ACHN (cell line): ENCODE results near the gene WSCD2.

Experiments
- DNase-seq: peaks from one replicate; pipeline ENCODE4 v3.0.0-alpha.2; 2015
- in situ Hi-C: cut with HindIII; loops from 2 replicates; pipeline ENCODE4 v1.10.0; 2017; ENCODE audit warnings: low sequenced_read_pairs, low pct_ligation_motif_present, low pct_unique_long_range_greater_than_20kb

The WSCD2 gene

DNA sequence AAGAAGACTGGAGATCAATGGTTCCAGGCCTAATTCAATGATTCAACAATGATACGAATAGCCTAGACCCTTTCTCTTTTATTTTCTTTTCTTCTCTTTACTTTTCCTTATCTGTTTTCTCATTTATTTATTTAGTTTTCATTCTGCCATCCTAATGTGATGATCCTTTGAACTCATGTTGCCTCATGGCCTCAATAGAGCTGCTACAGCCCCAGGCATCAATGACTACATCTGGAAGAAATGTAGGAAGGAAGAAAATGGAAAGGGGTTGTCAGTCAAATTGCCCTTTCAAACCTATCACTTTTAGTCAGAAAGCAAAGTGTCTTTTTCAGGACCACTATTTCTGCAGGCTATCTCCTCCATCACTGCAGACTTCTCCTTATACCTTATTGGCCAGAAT lies 140.1 kb downstream of the WSCD2 start:
- DNase-seq, result no peak
- in situ Hi-C loops, result no loop called here

DNA sequence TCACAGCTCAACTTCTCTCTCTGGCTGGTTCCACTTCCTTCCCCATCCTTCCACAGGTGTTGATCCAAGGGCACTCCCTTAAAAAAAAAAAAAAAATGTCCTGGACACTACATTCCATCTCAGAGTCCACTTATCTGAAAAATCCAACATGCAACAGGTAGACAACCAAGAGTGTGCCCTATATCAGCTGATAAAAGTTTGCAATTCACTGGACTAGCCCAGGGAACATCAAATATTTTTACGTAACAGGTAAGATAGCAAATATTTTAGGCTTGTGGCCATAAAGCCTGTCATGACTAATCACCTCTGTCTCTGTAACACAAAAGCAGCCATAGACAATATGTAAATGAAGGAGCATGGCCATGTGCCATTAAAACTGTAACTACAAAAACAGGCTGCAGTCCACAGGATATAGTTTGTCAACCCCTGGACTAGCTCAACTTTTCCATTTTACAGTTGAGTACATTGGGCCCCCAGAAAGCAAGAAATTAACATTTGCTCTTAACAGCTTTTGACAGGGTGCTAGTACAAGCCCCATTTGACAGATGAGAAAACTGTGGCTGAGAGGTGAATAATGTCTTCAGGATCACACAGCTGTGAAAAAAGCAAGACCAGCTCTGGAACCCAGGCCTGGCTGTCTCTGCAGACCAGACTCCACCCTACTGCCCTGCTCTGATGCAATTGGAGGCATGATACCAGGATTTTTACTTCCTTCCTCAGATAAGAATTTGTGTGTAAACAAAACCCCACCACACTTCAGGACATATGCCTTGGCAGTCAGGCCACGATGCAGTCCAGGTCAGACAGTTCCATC lies 141.2 kb downstream of the WSCD2 start:
- no peak for DNase-seq
- in situ Hi-C loops, result no loop called here

DNA sequence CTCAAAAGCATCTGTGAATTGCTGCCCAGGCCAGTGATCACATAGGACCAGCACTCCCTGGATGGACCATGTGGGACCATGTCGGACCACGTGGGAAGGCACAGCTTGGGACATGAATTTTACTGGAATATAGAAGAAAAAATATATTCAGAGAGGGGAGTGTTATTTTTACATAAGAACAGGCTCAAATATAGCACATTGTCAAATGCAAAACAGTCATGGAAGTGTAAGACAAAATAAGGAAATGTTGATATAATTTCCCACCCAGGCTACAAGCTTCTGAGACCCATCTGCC lies 141.7 kb downstream of the WSCD2 start:
- in situ Hi-C loops, result no loop called here
- DNase-seq, result no peak

DNA sequence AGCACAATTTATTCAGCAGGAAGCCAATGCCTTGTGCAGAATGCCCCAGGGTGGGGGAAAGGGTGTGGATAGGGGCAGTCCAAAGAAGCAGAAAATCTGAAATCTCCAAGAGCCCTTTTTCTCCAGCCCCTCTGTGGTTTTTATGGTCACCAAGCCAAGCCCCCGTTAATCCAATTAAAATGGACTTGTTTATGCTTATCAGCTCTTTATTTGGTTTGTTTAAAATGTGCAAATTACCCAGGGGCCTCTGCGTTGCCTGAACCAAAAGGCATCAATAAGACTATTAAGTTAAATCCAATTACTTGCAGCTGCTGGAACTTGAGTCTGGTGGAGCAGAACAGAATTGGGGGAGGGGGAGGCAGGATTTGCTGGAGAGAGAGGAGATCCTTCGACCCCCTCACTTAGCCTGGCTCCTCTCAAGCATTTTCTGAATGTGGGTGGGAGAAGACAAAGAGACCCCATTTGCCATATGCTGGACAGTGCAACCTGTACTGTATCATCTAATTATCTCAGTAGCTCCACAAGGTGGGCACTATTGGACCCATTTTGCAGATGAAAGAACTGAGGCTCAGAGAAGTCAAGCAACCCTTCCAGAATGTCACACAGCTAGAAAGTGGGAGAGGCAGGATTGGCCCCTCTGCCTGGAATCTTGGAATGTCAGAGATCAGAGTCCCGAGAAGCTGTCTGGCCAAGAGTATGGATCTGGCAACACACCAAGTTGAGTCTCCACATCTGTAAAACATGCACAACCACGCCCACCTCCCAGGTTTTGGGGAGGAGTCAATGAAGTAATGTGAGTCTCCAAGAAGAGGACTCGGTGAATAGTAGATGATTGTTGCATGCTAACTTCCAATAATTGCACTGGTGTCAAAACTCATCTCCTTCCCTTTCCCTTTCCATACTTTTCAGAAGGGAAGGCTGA lies 143.1 kb downstream of the WSCD2 start:
- no peak for DNase-seq
- in situ Hi-C loops, result no loop called here

DNA sequence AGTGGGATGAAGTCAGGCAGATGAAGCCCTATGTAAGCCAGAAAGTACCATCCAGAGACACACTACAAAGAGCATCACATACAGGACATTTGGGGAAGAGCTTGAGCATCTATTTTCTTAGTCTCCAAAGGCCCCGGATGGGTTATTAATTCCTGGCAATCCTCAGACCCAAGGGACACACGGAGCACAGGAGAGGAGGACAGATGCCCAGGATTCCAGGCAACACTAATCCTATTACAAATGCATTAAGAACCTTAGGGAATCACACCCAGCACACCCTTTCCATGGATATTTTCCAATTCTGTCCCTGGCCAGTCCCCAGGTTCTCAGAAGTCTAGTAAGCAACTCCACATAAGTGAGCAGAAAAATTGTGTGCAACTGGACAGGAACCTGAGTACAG lies 144.1 kb downstream of the WSCD2 start:
- DNase-seq, result no peak
- in situ Hi-C loops, result no loop called here

DNA sequence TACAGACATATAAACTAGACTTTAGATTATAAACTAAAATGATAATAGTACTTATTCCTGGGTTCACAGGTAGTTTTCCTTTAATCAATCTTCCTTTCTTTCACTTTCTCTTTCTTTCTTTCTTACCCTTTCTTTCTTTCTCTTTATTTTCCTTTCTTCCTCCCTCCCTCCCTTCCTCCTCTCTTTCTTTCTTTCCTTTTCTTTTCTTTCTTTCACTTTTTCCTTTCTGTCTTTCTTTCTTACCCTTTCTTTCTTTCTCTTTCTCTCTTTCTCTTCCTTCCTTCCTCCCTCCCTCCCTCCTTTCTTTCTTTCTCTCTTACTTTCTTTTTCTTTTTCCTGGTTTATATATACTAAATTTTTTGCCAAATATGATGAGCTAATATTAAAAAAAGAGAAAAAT lies 148.5 kb downstream of the WSCD2 start:
- DNase-seq, result no peak
- in situ Hi-C loops, result no loop called here

DNA sequence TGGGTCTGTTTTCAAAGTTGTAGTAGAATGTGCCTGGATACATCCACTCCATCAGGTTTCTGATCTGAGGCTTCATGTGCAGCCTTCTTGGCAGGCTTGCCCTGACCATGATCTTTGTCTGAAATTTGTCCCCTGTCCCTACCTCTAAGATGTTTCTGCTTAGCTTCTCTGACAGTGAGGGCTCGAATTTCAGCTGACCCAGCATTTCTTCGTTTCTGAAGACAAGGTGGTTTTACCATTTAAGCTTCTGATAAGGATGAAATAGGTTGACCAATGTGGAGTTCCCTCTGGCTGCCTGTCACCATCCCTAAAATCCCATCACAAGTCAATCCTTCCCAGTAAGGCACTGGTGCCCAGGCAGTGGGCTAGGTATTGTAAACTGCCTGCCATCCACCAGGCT lies 153.1 kb downstream of the WSCD2 start:
- in situ Hi-C loops, result no loop called here
- DNase-seq, result no peak

DNA sequence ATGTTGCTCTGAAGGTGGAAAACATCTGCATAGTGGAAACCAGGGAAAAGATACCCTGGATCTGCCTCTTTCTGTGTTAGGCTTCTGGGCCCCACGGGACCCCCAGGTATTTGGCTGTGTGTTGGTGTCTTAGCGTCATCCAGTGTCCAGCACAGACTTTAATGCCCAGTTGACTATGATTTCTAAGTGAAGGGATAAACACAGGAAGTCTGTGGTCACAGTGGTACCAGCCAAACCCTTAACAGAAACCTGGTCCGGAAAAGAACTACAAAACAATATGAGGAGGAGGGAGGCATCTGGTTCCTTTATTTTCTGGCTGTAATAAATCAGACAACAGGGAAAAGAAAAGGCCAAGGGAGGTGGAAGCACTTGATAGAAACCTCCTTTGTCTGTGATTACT lies 153.6 kb downstream of the WSCD2 start:
- no peak for DNase-seq
- in situ Hi-C loops, result no loop called here

DNA sequence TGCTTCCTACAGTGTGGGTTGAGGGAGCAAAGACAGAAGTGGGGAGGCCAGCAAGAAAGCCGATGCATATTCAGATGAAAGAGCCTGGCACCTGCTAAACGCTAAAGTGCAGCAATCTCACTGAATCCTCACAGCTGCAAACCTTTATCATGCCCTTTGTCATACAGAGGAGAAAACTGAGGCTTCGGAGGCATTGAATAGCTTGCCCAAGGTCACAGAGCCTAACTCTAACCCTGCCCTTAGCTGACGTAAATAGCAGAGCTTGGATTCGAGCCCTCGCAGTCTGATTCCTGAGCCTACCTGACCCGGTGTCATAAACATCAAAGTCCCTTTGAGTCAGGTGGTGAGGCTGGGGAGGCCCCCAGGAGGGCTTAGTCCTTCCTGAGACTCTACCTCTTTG lies 155.1 kb downstream of the WSCD2 start:
- in situ Hi-C loops, result no loop called here
- DNase-seq, result no peak

DNA sequence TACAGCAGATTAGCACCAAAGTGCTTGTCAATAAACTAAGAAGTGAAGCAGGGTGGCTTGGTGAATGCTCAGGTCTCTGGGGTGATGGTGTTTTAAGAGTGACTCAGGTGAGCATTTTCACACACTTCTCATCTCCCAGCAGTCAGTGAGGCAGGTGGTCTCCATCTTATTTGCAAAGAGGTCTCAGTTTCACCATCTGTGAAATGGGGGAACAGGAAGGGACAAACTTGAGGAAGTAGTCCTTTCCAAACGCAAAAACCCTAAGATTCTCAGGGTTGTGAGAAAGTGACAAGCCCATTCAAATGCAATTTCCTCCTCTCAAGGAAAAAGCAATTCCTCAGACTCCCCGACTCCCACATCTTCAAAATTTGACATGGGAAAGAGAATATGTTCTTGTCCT lies 155.9 kb downstream of the WSCD2 start:
- in situ Hi-C loops, result no loop called here
- no peak for DNase-seq

DNA sequence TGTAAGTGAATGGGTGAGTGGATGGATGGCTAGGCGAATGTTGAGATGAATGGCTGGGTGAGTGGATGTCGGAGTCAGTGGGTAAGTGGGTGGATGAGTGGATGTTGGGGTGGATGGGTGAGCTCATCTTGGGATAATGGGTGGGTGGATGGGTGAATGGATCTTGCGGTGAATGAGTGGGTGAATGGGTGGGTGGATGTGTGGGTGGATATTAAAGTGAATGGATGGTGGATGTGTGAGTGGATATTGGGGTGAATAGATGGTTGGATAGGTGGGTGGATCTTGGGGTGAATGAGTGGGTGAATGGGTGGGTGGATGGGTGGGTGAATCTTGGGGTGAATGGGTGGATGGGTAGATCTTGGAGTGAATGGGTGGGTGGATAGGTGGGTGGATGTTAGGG lies 158.1 kb downstream of the WSCD2 start:
- DNase-seq, result no peak
- in situ Hi-C loops, result no loop called here

DNA sequence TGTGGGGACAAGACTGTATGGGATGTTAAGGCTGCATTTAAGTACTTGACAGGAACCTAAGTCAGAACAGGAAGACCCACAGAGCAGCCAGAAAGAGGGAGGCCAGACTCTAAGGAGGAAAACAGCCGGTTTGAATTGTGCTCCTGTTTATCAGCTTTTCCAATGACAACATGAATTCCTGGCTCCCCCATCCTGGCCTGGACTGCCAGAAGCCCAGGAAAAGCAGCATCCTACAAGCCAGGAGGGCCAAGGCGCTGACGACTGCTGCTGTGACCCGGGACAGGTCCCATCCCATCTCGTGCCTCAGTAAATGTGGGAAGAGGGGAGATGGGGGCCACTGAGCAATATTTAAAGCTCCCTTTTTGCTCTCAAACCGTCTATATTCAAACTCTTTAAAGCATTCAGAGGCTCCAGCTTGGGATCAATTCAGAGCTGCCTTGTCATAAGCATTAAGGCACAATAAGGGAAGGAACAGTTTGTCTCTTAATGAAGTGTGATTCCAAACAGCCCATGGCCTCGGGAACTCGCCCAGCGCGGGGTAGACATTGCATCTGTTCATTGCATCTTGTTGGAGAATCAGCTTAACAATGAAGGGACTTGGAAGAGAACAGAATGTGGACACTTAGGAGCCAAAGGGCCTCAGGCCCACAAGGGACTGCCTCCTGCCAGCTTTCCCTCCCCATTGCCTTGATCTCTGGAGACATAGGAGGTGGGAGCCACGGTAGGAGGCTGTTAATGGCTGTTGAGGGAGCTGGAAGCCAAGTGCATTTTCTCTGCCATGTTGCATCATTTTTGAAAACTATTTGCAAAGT lies 160.5 kb downstream of the WSCD2 start:
- in situ Hi-C loops, result no loop called here

DNA sequence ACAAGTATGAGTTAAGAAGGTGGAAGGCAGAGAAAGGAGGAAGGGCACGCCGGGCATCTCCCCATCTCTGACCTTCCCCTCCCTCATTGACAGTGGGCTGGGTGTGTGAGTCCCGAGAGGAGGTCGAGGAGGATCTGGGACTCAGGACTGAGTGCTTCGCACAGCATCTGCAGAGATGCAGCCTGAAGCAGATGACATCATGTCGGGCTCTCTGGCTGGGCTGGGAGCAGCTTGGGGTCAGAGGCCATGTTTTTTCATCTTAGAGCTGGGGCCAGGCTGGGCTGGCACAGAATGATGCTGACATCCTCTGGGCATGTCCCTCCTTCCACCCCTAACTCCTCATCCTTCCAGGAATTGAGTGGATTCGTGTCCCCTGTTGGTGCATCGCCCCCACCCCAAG lies 166.6 kb downstream of the WSCD2 start:
- in situ Hi-C loops, result no loop called here
- no peak for DNase-seq

More for the DNA sequence above, 160.5 kb downstream of the WSCD2 start:
- no peak for DNase-seq

DNA sequence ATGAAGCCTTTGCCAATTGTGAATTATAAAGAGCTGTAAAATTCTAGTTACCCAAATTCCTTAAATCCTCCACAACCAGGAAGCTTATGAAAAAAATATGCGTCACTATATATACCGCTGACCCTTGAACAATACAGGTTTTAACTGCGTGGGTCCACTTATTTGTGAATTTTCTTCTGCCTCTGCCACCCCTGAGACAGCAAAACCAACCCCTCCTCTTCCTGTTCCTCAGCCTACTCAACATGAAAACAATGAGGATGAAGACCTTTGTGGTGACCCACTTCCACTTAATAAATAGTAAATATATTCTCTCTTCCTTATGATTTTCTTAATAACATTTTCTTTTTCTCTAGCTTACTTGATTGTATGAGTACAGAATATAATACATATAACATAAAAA lies 167.9 kb downstream of the WSCD2 start:
- DNase-seq, result no peak
- in situ Hi-C loops, result no loop called here

DNA sequence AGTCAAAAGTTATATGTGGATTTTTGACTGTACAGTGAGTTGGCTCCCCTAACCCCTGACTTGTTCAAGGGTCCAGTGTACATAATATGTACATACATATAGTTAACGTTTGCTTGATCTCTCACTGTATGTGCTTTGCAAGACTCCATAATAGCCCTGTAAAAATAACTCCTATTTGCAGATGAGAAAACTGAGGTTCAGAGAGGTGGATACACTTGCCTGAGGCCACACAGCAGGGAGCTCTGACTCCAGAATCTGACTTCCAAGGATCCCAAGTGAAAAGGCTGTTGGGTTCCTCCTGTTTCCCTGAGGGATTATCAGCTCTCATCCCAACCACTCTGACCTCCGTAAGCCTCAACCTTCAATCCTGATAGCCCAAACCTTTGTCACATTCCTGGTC lies 168.3 kb downstream of the WSCD2 start:
- in situ Hi-C loops, result no loop called here
- no peak for DNase-seq

DNA sequence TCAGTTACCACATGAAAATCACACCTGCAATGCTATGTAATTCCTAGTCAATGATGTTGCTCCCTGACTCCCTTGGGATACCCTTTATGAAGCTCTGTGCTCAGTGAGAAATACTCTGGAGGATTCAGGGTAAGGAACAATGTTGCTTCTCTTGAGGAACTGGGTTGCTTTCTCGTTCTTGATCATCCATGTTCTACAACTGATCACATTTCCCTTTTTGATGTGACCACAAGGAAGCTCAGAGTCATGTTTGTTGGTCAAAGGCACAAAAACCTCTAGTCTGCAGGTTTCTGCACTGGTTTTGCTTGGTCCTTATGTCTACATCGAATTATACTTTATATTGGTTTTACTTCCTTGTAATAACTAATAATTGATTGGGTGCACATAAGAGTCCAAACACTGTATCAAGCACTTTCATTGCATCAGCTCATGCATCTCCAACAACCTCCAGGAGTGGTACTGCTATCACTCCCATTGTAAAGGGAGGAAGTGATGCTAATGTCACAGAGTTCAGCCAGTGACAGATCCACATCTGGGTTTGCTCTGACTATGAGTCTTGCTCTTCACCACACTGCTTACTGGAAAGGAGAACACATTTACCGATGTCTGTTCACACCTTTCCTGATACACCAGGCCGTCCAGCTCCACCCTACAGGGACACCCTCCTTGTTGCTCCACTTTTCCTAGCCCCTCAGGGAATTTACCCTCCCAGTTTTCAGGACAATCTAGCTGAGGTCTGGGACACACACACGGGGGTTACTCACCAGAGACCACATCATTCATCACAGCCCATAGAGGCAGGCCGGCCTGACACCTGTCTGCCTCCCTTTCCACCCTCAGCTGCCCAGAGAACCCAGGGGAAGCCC lies 169.0 kb downstream of the WSCD2 start:
- in situ Hi-C loops, result no loop called here
- DNase-seq, result no peak

DNA sequence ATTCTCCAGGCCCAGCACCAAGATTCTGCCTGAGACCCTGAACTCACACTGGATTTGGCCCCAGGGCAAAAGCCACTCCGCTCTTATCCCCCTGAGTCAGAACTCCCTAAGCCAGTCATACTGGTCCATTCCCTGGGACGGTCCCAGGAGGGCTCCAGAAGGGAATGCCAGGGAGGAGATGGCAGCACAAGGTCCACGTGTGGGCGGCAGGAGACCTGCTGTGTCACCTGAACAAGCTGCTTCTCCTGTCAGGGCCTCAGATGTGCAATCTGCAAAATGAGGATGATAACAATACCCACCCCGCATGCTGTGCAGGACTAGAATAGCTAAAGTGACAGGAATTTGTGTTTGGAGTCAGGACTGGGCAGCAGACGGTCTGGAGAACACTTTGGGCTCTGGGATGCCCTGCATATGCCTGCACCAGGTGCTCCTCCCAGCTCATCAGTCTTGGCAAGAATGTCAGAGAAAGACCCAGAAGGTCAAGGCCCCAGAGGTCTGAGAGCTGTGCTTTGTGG lies 169.7 kb downstream of the WSCD2 start:
- in situ Hi-C loops, result no loop called here
- no peak for DNase-seq

DNA sequence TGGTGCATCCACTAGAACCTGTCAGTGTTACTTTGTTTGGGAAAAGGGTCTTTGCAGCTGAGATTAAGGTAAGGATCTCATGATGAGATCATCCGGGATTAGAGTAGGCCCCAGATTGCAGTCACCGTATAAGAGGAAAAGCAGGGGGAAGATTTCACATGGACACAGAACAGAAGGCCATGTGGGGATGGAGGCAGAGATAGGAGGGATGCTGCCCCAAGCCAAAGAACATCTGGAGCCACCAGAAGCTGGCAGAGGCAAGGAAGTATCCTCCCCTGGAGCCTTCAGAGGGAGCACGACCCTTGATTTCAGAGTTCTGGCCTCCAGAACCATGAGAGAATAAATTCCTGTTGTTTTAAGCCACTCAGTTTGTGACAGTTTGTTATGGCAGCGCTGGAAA lies 170.4 kb downstream of the WSCD2 start:
- in situ Hi-C loops, result no loop called here
- DNase-seq, result no peak
